HG02763 (cell line): ENCODE measurements around the gene MARCHF9.
A peak's percentile ranks its signal among the peaks of the same experiment; 100 is the strongest.
"Not testable (repeated sequence)": the region's sequence is repeated elsewhere in the genome, so short reads cannot be mapped to it uniquely, and the experiment has no call there.

Source experiments
- ATAC-seq: cut with Tn5 transposase; IDR thresholded peaks from one replicate; pipeline ENCODE4 v1.9.1; 2021; ENCODE audit warnings: mild to moderate bottlenecking, moderate library complexity; ENCODE audit not compliant: unreplicated experiment

Gene MARCHF9, protein sequence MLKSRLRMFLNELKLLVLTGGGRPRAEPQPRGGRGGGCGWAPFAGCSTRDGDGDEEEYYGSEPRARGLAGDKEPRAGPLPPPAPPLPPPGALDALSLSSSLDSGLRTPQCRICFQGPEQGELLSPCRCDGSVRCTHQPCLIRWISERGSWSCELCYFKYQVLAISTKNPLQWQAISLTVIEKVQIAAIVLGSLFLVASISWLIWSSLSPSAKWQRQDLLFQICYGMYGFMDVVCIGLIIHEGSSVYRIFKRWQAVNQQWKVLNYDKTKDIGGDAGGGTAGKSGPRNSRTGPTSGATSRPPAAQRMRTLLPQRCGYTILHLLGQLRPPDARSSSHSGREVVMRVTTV

DNA sequence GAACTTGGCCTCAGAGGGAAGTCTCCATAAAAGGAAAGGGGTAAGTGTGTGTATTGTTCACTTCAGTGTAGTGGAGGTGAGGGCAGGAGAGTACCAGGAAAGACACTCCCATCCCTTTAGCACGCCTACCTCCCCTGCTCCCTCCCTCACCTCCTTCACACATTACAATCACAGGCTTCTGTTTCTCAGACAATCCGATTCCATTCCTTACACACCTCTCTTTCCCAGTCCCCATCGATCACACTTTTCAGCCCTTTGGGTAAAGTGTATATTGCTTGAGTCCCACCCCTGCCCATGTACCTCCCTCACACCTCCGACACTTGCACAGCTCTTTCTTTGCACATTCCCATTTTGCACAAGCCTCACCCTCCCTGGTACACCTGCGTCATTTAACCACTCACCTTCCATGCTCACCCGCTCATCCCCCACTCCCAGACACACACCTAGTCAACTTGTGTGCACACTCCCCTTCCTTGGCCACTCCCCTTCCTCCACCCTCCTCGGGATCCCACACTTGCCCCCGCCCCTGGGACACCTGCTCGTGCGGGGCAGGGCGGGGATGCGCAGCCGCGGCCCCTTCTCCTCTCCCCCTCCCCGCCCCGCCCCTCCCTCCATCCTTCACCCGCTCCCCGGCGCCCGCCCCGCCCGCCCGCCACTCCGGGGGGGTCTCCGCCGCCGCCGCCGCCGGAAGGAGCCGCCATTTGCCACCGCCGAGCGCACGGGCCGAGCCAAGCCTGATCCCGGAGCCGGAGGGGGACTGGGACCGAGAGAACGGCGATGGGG, at the start of gene MARCHF9:
MARCHF9 (plus strand) TSS at position 693 of the 783 bp plus-strand sequence. CDS start 426 bp downstream, outside the sequence.
- ATAC-seq = peak; percentile 31

GRCh38 chr12:57707250-57707649, 47.7 kb upstream of the MARCHF9 start:
- no peak for ATAC-seq

DNA sequence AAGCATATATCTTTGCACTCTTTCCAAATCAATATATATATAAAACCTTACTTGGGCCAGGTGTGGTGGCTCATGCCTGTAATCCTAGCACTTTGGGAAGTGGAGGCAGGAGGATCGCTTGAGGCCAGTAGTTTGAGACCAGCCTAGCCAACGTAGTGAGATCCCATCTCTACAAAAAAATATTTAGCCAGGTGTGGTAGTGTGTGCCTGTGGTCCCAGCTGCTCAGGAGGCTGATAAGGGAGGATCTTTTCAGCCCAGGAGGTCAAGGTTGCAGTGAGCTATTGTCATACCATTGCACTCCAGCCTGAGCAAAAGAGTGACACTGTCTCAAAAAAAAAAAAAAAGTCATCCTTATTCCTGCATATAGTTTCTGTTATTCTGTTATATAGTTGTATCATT, 46.6 kb upstream of the MARCHF9 start:
- ATAC-seq = no peak

GRCh38 chr12:57712701-57713100, 42.2 kb upstream of the MARCHF9 start:
- no peak for ATAC-seq

DNA sequence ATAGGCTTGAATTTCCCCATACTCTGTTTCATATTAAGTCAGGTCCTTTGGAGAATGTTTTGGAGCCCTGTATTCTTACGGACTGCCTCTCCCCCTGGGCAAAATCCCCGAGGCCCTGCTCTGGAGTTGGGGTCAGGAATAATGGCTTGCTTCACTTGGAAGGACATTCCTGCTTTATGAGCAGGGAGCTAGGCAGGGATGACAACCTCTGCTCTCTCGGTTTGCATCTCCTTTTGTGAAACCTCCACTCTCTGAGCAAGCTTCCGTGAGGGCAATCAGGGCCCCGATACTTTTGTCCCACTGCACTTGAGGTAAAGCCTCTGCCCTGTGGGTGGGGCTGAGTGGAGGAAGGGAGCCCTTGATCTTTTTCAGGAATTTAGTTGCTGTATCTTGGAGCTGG, 41.7 kb upstream of the MARCHF9 start:
- ATAC-seq = no peak

GRCh38 chr12:57715036-57715748, 39.7 kb upstream of the MARCHF9 start:
- ATAC-seq = not testable (repeated sequence)

GRCh38 chr12:57715786-57716185, 39.1 kb upstream of the MARCHF9 start:
- no peak for ATAC-seq

- ATAC-seq = no peak
Observed at GRCh38 chr12:57716305-57716704, 38.6 kb upstream of the MARCHF9 start.

- no peak for ATAC-seq
Observed at GRCh38 chr12:57717131-57717530, 37.8 kb upstream of the MARCHF9 start.

DNA sequence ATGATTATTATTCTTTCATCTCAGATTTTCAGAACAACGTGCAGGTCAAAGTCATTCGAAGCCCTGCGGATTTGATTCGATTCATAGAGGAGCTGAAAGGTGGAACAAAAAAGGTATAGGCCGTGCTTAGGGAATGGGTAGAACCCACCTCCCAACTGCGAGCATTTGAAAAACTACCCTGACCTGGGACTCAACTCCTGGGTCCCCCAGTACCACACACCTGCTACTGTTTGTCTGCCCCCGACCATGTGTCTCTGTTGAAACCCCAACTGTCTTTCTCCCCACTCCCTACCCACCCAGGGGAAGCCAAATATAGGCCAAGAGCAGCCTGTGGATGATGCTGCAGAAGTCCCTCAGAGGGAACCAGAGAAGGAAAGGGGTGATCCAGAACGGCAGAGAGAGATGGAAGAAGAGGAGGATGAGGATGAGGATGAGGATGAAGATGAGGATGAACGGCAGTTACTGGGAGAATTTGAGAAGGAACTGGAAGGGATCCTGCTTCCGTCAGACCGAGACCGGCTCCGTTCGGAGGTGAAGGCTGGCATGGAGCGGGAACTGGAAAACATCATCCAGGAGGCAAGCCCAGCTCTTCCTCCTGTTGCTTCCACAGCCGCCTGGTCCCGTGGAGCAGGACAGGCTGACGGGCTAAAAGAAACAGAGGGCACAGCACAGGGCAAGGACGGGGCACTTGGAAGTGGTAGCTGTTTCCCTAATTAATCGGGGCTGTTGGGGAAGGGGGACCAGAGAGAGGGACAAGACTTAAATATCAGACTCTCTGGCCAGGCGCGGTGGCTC, 36.9 kb upstream of the MARCHF9 start:
- ATAC-seq = no peak

DNA sequence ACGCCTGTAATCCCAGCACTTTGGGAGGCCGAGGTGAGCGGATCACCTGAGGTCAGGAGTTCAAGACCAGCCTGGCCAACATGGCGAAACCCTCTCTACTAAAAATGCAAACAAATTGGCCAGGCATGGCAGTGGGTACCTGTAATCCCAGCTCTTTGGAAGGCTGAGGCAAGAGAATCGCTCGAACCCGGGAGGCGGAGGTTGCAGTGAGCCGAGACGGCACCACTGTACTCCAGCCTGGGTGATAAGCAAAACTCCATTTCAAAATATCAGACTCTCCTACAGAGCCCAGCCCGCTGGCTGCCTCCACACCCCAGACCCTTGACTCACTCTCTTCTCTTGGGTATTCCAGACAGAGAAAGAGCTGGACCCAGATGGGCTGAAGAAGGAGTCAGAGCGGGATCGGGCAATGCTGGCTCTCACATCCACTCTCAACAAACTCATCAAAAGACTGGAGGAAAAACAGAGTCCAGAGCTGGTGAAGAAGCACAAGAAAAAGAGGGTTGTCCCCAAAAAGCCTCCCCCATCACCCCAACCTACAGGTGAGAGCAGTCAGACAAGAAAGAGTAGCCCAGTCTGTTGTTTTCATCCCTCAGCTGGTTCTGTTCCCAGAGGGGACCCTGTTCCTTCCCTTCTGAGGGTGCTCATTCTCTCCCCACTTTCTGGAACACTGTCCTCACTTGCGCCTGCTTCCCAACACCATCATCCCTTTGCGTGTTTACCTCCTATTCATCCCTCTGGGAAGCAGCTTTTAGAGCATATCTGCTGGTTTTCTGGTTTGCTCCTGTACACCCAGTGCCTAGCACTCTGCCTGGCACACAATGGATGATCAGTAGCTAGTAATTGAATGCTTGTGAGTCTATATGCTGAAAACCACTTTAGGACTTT, 36.0 kb upstream of the MARCHF9 start:
- ATAC-seq = no peak

DNA sequence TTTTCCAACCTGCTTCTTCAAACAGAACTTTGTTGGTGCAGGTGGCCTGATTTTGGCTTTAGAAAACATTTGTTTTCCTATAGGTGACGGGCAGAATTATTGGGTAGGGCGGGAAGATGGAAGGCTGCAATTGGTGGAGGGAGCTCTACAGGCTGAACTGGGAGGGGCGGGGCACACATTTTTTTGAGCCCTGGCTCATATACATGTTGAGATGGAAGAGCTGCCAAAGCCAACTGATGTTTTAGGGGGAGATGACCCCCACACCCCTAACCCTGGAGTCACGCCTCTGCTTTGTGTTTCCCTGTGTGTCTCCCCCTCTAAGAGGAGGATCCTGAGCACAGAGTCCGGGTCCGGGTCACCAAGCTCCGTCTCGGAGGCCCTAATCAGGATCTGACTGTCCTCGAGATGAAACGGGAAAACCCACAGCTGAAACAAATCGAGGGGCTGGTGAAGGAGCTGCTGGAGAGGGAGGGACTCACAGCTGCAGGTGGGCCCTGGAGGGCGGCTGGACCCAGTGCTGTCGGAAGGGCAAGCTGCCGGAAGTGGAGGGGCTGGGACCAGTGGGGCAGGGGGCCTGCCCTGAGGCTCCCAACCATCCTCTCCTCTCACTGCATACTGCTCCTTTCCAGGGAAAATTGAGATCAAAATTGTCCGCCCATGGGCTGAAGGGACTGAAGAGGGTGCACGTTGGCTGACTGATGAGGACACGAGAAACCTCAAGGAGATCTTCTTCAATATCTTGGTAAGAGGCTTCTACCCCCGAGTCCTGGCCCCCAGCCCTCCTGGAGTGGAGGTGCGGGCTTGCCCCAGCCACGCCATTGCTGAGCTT, 34.9 kb upstream of the MARCHF9 start:
- no peak for ATAC-seq

DNA sequence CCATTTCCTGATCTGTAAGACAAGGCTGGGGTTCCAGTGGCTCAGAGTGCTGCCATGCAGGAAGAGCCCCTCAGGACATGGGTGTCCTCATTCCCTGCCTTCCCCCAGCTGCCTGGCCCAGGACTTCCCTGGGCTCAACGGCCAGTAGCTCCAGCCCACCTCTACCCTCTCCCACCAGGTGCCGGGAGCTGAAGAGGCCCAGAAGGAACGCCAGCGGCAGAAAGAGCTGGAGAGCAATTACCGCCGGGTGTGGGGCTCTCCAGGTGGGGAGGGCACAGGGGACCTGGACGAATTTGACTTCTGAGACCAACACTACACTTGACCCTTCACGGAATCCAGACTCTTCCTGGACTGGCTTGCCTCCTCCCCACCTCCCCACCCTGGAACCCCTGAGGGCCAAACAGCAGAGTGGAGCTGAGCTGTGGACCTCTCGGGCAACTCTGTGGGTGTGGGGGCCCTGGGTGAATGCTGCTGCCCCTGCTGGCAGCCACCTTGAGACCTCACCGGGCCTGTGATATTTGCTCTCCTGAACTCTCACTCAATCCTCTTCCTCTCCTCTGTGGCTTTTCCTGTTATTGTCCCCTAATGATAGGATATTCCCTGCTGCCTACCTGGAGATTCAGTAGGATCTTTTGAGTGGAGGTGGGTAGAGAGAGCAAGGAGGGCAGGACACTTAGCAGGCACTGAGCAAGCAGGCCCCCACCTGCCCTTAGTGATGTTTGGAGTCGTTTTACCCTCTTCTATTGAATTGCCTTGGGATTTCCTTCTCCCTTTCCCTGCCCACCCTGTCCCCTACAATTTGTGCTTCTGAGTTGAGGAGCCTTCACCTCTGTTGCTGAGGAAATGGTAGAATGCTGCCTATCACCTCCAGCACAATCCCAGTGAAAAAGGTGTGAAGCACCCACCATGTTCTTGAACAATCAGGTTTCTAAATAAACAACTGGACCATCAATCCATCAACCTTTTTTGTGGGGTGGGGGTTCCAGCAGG, 34.0 kb upstream of the MARCHF9 start:
- no peak for ATAC-seq

DNA sequence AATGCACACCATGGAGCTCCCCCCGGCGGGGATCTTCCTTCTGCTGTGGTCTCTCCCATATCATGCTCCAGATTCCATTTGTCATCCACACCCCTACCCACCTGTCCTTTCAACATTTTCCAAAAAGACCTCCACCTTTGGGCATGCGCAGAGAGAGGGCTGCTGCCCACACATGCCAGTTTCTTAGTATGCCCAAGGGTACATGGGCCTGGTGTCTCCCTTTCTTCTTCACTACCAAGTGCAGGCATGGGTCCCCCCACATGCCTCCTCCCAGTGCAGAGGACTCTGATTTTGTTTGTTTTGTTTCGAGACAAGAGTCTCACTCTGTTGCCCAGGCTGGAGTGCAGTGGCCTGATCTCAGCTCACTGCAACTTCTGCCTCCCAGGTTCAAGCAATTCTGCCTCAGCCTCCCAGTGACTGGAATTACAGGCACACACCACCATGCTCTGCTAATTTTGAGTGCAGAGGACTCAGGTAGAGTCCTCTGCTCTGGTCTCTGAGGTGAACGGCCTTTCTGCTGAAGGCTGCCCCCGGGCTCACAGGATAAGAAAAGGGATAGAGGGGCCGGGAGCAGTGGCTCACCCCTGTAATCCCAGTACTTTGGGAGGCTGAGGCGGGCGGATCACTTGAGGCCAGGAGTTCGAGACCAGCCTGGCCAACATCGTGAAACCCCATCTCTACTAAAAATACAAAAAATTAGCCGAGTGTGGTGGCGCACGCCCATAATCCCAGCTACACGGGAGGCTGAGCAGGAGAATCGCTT, 32.9 kb upstream of the MARCHF9 start:
- ATAC-seq = not testable (repeated sequence)

GRCh38 chr12:57722716-57723629, 31.9 kb upstream of the MARCHF9 start:
- no peak for ATAC-seq

DNA sequence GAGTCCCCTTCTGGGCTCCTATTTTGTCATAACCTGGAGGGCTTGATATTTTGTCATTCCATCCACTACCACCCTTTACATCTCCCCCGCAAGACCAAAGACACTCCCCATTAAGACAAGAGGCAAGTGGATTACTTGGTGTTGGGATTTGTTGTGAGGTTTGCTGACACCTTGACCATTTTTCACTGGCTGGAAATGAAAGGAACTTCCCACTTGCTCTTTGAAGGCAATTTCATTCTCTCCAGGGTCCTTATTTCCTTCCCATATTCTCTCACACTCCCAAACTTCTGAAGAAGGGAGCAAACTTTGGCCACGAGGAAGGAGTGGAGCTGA, 31.3 kb upstream of the MARCHF9 start:
- no peak for ATAC-seq
